ENCODE measurements around the gene SUCO.
"Not testable (repeated sequence)": the region's sequence is repeated elsewhere in the genome, so short reads cannot be mapped to it uniquely, and the experiment has no call there.

Gene SUCO

DNA sequence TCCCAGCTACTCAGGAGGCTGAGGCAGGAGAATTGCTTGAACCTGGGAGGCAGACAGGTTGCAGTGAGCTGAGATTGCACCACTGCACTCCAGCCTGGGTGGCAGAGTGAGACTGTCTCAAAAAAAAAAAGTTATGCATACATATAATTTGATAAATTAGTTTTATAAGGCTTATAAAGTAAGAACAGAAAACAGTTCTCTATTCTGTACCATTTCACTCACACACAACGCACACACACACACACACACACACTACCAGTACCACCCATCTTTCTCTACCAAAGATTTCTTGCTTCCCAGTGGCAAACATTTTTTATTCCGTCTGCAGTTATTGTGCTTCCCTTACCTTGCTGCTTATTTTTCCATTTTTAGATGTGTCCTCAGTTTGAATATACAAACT lies 79.5 kb downstream of the SUCO start:
- DNase-seq: no peak

DNA sequence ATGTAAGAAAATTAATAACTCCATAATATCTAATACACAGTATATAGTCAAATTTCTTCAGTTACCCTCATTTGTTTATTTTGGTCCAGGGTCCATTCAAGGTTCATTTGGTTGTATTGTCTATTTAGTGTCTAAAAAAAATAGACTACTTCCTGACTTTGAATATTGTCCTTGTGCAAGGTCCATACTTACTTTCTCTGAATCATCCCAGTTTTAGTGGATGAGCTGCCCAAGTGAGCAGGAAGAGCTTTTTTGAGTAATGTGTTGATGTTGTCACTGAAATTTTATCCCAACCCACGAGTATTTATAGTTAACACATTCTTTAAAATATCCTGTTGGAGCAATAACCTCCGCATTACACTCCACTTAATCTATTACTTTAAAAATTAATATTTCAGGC lies 80.3 kb downstream of the SUCO start:
- no peak for DNase-seq

DNA sequence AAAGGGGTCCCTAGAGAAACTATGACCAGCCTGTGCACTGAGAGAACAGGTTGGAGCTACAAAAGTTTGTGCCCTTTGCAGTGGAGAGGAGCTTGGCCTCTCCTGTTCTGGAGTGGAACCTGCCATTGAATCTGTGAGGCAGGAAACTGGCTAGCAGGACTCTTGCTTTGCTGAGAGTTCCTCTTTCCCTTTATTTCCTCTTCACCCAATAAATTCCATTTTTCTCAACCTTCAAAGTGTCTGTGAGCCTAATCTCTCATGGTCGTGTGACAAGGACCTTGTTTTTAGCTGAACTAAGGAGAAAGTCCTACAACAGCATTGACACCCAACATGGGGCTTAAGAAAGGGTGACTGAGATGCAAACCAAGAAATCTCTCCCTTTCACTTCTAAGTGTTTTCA lies 83.2 kb downstream of the SUCO start:
- DNase-seq: no peak

DNA sequence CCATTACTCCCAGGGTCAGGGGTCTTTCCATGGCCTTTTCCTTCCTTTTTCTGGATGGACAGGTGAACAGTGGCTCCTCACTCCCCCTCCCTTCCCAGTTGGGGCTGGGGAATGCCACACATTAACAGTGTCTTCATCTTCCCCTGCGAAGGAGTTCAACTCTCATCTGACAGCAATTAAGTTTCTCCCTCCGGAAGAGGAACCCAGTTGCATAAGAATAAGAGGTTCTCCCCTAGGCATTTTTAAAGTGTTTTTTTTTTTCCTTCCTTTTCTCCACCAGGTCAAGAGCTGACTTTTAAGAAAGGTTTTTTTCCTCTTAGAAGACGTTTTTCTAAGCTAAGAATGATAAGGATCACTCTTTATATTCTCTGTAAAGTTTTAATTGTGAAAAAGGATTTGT lies 83.7 kb downstream of the SUCO start:
- DNase-seq: no peak

DNA sequence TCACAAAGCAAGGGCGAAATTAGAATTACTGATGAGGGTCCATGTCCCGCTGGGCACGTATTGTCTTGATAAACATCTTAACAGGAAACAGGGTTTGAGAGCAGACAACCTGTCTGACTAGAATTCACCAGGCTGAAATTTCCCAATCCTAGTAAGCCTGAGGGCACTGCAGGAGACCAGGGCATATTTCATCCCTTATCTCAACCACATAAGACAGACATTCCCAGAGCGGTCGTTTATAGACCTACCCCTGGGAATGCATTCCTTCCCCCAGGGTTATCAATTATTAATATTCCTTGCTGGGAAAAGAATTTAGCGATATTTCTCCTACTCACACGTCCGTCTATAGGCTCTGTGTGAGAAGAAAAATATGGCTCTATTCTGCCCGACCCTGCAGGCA lies 87.7 kb downstream of the SUCO start:
- not testable (repeated sequence) for DNase-seq

DNA sequence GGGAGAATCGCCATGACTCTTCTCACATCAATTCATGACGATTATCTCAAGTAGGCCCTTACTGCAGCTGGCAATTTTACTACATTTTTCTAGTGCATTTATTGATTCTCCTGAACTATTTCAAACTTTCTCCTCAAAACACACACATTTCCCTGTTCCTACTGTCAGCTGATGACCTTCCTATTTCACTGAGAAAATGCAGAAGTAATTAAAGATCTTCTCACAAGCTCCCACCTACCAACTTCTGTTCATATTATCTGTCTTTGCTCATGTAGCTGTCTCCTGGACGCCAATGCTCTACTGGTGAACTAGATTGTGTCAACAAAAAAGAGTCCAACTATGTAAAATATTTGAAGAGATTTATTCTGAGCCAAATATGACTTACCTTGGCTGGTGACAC lies 89.6 kb downstream of the SUCO start:
- DNase-seq: no peak

DNA sequence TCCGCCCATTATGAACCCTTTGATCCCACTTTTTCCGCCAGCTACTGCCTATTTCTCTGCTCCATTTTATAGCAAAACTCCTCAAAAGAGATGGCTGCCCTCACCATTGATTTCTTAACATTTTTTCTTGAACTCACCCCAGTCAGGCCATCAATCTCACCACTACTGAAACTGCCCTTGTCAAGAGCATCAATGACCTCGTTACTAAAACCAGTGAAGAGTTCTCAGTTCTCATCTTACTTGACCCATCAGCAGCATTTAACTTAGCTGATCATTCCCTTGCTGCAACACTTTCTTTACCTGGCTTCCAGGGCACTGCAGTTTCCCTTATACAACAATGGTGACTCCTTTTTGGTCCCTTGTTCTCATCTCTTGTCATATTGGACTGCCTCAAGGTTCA lies 90.8 kb downstream of the SUCO start:
- no peak for DNase-seq

DNA sequence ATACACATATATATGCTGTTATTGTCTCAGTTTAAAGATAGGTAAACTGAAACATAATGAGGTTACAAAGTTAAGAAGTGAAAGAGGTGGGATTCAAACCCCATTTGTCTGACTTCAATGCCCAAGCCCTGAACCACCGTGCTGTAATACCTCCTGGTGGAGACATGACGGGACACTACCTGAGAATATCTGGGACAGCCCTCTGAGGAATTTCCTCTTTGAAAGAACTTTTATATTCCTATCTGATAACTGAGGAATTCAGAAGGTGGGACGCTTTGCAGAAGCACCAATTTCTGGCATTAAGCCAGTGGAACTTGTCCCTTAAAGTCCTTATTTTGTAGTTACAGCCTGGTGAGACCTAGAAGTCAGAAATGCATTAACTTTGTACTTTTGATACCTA lies 93.9 kb downstream of the SUCO start:
- DNase-seq: no peak

DNA sequence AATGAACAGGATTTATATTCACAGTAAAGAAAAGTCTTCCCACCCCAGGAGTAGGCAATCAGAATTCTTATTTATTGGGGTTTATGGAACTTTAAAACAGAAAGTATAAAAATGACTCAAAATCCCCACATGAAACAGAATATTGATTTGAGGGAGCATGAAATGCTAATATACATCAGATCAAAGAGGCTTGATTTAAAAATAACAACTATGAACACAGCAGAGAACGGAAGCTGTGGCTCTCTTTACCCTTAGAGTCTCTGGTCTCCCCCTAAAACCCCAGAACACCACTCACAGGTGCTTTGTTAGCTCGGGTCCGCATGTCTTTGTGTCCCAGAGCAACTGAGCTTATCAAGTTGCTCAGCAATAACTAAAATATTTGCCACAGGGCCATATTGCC lies 94.8 kb downstream of the SUCO start:
- no peak for DNase-seq

DNA sequence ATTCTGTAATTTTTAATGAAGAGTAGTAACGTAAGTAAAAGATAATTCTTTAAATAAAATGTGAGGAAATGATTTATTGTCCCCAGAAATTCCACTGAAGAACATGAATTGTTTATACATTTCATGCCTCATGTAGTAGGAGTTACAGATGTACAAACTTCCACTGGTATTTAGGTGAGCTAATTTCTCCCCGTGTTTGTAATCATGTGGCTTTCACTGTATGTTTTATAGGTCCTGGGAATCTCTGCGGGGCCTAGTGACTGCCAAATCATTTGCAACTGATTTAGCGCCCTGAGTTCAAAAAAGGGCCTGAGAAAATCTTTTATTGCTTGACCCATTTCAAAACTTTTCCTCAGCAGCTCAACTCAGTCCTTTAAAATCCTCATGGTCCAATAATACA lies 95.5 kb downstream of the SUCO start:
- no peak for DNase-seq

DNA sequence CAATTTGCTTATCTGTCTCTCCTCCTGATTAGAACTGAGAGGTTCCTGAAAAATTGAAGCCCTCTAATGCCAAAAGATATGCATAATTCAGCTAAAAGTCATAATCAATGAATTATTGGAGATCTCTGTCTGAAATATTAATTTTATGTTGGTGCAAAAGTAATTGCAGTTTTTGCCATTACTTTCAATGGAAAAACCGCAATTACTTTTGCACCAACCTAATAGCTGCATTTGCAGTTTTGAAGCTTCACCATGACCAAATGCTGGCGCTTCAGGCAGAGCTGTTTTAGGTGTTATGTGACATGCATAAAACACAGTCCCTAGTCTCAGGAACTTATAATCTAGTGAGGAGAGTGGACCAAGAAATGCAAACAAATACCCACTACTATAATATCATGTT lies 96.2 kb downstream of the SUCO start:
- DNase-seq: no peak

DNA sequence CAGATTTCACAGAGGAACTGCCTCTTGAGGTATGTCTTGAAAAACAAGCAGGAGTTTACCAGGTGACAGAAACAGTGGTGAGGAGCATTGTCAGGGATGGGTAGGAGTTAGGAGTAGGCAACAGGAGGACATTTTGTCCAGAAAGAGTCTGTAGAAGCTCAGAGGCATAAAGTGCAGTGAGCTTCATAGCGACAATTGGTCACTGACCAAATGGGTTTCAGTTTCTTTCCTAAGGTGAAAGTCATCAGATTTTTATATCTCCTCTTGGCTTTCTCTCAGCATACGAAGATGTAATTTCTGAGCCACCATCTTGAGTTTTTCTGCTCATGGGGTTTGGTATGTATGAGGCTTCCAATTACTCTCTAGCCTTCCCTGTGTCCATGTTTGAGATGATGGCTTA lies 96.7 kb downstream of the SUCO start:
- no peak for DNase-seq

DNA sequence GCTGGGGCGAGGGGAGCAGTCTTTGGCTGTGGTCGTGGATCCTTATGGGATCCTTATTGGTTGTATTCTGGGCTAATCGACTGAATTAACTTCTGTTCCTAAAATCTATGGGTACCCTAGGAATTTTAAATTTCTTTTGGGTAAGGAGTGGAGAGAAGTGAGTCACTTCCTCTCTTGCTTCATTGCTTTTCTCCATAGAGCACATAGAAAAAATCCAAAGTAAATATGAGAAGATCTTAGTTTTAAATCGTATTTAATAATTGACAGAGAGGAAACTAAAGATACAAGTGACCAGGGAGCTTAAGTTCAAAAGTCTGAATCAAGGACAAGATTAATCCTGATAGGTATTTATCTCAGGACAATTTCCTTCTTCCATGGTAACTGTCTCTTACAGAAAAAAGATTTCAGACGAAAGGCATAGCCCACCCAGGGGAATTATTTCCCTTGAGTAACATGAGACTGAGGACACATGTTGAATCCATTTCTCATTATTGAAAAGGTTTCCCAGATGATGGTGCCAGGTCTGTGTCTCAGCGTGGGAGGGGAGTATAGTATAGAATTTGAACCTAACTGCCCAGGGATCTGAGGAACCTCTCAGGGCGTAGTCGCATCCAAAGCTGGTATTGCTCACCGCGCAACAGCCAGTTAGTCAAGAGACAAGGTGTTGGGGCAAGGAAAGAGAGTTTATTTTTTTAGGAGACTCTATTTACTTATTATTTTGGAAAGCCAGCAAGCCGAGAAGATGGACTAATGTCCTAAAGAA lies 97.3 kb downstream of the SUCO start:
- no peak for DNase-seq

DNA sequence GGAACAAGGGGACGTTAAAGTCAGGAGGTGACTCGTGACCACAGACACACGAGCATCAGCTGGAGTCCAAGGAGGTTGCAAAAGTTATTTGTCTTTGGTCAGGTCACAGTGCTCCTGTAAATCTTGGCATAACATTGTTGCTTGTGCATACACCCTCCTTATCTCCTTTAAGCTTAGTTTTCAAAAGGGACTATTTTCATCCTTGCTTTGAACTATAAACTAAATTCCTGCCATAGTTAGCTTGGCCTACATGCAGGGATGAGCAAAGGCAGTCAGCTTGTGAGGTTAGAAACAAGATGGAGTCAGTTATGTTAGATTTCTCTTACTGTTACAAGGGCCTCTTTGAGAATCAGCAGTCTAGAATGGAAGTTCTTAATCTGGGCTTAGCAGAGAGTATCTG lies 97.9 kb downstream of the SUCO start:
- DNase-seq: no peak

DNA sequence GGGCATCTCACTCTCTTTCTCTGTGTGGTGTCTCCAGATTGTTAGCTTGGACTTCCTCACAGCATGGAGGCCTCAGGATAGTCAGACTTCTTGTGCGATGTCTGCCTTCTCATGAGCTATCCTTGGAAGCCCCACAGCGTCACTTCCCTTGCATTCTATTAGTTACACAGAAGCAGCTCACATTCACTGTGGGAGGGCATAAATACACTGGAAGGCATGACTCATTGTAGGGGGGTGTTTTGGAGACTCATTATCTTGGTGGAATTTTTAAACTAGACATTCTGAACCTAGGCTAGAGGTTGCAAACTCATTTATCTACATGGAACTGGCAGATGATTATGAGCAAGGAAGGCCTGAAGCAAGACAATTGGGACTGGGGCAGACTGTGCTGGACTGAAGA lies 104.6 kb downstream of the SUCO start:
- DNase-seq: peak; percentile 65

DNA sequence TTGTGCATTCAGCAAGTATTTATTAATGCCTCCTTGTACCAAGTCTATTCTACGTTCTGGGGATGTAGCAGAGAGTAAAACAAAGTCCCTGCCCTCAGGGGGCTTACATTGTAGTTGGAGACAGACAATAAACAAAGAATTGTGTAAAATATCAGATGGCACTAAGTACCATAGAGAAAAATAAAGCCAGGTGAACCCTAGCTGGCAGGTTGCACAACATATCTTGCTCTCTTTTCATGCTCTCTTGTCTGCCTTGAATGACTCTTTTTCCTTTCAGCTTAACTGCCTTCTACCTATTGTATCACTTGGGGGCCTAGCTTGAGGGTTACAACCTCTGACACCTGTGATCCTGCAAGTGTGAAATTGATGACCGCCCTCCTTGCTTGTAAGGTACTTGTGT lies 105.3 kb downstream of the SUCO start:
- DNase-seq: peak; percentile 30

DNA sequence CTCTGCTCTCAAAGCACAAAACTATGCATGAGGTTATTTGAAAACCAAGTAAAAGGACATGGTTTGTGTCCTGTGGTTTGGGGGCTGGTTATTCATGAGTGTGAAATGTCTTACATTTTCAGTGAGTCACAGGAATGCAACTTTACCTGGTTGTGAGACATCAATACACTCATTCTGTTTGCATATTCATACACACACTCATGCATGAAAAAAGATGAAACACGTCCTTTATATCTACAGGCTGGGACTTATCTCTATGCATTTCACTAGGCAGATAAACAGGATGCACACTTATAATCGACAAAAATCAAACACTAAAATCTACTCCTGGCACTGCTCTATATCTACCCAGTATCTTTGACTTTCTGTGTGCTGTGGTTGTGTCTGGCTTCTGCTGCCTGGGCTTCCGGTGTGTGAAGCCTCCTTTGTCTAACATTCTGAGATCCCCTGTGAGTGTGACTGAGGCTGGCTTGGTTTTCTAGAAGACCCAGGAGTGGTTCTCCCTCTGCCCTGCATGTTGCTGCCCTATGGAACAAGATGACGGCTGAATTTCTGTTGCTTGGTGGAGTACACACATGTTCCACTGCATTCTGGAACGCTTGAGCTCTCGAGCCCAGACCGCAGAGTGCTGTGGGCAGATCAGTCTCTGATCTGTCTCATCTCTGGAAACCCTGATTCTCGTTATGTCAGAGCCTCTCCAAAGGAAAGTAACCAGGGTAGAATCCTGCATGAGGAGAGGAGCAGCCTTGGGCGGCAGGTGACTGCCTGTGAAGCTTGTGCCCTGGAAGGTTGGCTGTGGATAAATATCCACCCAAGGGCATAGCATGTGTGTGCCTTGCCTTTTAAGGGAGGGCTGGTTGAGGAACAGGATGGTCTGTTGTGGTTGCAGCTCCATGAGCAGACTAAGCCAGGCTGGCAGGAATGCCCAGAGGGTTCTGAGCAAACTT lies 106.2 kb downstream of the SUCO start:
- peak; percentile 88 for DNase-seq

DNA sequence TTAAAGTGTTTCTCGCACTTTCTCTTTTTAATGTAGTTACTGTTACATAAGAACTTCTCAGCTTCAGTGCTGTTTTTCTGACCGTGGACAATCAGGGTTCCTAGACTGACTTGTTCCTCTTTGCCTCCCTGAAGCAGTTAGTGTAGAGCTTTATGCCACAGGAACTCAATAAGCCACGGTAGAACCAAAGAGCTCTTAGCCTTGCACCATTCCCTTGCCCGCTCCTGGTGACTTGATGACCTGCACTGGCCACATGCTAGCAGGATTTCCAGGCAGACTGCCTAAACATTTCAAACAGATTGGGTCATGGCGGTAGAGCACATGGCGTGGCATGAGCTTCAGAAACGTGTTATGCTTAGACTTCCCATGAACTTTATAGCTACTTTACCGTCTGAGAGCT lies 107.2 kb downstream of the SUCO start:
- no peak for DNase-seq

DNA sequence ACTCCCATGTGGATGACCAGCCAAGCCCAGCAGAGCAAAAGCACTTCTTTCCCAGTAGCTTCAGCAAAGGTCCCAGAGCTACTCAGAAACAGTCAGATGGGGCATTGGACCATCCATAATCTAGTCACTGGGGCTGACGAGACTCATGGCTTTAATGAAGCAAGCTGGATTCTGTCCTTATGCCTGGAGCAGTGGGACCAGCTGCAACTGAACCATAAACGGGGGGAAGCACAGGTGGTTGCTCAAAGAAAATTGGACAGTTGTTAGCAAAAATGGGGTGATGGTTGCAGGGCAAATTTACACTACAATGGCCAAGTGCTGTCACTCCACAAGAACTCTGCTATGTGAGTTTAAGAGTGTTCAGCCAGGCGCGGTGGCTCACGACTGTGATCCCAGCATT lies 108.5 kb downstream of the SUCO start:
- no peak for DNase-seq

DNA sequence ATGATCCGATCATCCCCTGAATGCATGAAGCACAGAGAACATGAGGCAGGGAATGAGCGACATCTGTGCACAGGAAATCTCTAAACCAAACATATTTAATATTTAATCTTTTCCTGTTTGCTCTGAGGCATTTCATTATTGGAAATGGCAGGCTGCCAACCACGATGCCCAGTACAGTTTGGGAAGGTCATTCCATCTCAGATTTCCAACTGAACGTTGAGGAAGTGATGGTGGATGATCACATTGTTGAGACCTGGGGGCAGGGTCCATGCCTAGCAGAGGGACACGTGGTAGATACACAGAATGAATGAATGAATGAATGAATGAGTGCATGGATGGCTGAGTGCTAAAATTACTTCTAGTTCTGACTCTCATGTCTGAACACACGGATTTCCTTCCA lies 110.0 kb downstream of the SUCO start:
- no peak for DNase-seq

DNA sequence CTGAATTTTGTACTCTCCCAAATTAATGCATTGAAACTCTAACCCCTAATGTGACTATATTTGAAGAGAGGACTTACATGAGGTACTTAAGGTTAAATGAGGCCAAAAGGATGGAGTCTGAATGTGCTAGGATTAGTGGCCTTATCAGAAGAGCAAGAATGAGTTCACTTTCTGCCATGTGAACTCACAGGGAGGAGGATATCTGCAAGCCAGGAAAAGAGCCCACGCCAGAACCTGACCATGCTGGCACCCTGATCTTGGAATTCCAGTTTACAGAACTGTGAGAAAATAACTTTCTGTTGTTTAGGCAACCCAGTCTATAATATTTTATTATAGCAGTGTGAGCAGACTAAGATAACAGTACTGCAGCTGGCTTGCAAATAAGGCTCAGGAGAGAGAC lies 113.7 kb downstream of the SUCO start:
- no peak for DNase-seq

DNA sequence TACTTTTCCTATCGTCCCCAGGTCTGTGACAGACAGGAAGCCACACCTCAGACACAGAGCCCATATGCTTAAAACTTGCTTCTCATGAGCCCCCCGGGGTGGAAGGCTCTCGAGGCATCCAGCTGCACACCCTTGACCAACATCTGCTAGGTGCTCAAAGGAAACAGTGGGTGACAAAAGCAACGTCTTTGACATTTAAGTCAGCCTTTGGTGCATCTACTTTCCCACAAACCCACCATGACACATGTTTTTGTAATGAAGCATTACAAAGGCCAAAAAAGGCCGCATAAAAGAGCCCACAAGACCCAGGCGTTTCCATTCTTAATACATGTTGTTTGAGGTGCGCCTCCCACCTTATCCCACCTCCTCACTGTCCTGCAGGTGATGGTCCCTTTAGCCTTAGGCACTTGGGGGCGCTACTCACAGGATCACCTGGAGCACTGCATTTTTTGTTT lies 114.2 kb downstream of the SUCO start:
- DNase-seq: peak; percentile 51

DNA sequence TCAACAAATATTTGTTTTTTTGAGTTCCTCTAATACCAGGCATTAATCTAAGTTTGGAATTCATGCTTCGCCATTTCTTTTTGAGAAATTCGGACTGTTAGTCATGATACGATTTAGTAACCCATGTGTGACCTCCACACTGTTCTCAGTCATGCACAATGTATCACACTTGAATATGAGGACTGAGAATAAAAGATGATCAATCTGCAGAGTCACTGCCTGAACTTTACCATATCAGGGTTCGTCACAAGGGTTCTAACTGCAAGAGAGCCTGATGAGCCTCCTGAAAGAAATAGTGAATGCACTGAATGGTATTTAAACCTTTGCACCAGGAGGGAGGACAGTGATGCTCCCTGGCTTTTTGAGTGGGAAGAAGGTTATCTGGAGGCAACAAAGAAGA lies 115.0 kb downstream of the SUCO start:
- no peak for DNase-seq

DNA sequence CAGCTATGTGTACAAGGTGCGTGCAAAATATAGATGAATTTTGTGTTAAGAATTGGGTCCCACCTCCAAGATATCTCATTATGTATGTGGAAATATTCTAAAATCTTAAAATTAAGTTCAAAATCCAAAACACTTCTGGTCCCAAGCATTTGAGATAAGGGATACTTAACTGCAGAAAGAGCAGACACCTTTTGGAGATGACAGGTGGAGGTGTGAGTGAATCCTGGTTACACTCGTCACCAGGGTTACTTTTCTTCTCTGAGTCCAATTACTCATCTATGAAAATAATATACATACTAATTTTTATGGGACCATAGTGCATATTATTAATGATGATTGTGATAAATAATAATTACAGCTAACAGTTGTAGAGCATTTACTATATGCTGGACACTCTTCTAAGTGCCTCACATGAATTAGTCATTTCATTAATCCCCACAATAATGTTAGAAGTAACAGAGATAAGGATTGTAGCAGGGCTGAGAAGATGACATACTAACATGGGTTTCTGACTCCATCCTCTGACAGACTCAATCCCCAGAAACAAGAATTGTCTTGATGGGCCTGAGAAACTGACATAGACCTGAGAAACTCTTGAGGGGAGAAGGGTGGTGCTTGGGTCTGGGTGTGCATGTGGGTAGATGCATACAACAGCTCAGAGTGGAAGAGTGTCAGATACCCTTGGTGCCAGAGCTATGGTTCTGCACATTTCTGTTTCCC lies 117.7 kb downstream of the SUCO start:
- DNase-seq: no peak
